Measurements from ENCODE around the gene RUBCNL.

- no peak for TF ChIP-seq POLR2A (IDR thresholded peaks at IDR 0.05; ENCODE audit: borderline replicate concordance, extremely low read depth, insufficient read depth, insufficient read length)
- no peak for TF ChIP-seq EZH2 (IDR thresholded peaks at IDR 0.05)
- no peak for TF ChIP-seq POLR2AphosphoS5 (IDR thresholded peaks at IDR 0.05; ENCODE audit: low read depth, low read length)
- no peak for TF ChIP-seq CBX3 (IDR thresholded peaks at IDR 0.05; ENCODE audit: low read depth)
- no peak for TF ChIP-seq CTCF (IDR thresholded peaks at IDR 0.05 in 2 of 3, conservative IDR thresholded peaks at IDR 0.05 in 1 of 3; ENCODE audit: borderline replicate concordance in 1 of 3, insufficient read depth in 1 of 3, low read depth in 2 of 3, low read length in 2 of 3)
- TF ChIP-seq ZFX (IDR thresholded peaks at IDR 0.05) = no peak
- TF ChIP-seq ZNF274 (IDR thresholded peaks at IDR 0.05; ENCODE audit: low read depth, low read length) = no peak
- TF ChIP-seq JUND (IDR thresholded peaks at IDR 0.05) = no peak
- TF ChIP-seq ELF1 (IDR thresholded peaks at IDR 0.05; ENCODE audit: borderline replicate concordance, low read depth) = no peak
- no peak for TF ChIP-seq ATF3 (IDR thresholded peaks at IDR 0.05)
- no peak for TF ChIP-seq MAX (IDR thresholded peaks at IDR 0.05)
- no peak for TF ChIP-seq SP1 (IDR thresholded peaks at IDR 0.05; ENCODE audit: low read depth)
- TF ChIP-seq FOSL1 (IDR thresholded peaks at IDR 0.05; ENCODE audit: low read depth) = no peak
Measured at GRCh38 chr13:46303742-46304385, 83.2 kb downstream of the RUBCNL start.
